ENCODE results near the gene MSANTD2. TPM values are rescaled to one million over a fixed set of nuclear protein-coding genes. Genes with fewer than 3 reads are reported as not detected.
A peak's percentile ranks its signal among the peaks of the same experiment; 100 is the strongest.

Gene MSANTD2
- polyA plus RNA-seq, 1 of the 3 experiments (the other 2 are of a cell fraction): 6.4 TPM

GRCh38 chr11:124763156-124763947, 36.9 kb downstream of the MSANTD2 start (continued):
- no peak for TF ChIP-seq TAF1 (IDR thresholded peaks at IDR 0.05; ENCODE audit: borderline replicate concordance, low read depth, low read length)
- TF ChIP-seq SMC3 (IDR thresholded peaks at IDR 0.05; ENCODE audit: low read depth, low read length): peak; percentile 79
- peak; percentile 36; the same call in 1 of the 2 replicates for TF ChIP-seq NFIC (IDR thresholded peaks at IDR 0.05; ENCODE audit: borderline replicate concordance)

- no peaks in the 10 kb centered on the region for H3K9me2 ChIP-seq
- no peak overlapping the region for H3K9ac ChIP-seq
- DNase-seq: peak; percentile 79
Measured at GRCh38 chr11:124762624-124763155, 37.5 kb downstream of the MSANTD2 start.

GRCh38 chr11:124762105-124762623, 38.0 kb downstream of the MSANTD2 start, which contains the start of gene ESAM:
Gene ESAM (minus strand): TSS chr11:124762290. CDS start chr11:124762154, 136 bp downstream.
- Histone ChIP-seq H3F3A (replicated peaks; ENCODE audit: insufficient read depth) (peaks cover 7% of the 10 kb centered on the region), H3K27me3 (ENCODE audit: insufficient read depth) (no peaks in the 10 kb centered on the region), H2AFZ (ENCODE audit: low read depth) (no peak within 1 kb of the TSS), H3K4me3 (ENCODE audit: low read depth in 2 of 2, low read length in 1 of 2) (peak within 1 kb of the TSS; percentile 43), H4K20me1 (ENCODE audit: insufficient read depth) (peaks cover 5% of the 10 kb centered on the region; the same call in 1 of the 2 replicates), H3K9me3 (no peaks in the 10 kb centered on the region), H3K79me2 (ENCODE audit: insufficient read depth) (peaks cover 4% of the 10 kb centered on the region; the same call in 1 of the 2 replicates), H3K4me1 (ENCODE audit: control insufficient read depth in 1 of 2, insufficient read depth in 2 of 2, low read depth in 1 of 2, low read length in 1 of 2) (peaks cover 0 to 13% of the 10 kb centered on the region in 2 experiments; a peak in 2 of 4 replicates), H3K4me2 (peak within 1 kb of the TSS; percentile 72), H3K9me2 (no peaks in the 10 kb centered on the region), H3K9ac (no peak within 1 kb of the TSS), H3K27ac (ENCODE audit: low read depth in 2 of 2, low read length in 1 of 2) (no peak within 1 kb of the TSS), H3K36me3 (replicated peaks in 1 of 2; ENCODE audit: control insufficient read depth in 1 of 2, insufficient read depth in 2 of 2, low read length in 1 of 2) (peaks cover 17 to 24% of the 10 kb centered on the region in 2 experiments)
- ChIA-PET POLR2A (interaction anchor here (0.6 kb wide), 1 partner anchor 10 kb away, joined by 3 read pairs; no protein-coding TSS in a partner anchor), CTCF (interaction anchor here (0.6 to 8.0 kb wide), 34 partner anchors 10 to 134 kb away, joined by 3 to 62 read pairs (median 5); partner anchors contain the start of genes MSANTD2, NRGN, ROBO3 and VSIG2)
- 27% methylated on average over 22 of the region's 55 CpGs for WGBS (ENCODE audit: low lambda C conversion rate)
- DNase-seq: peak; percentile 85
- no peak for TF ChIP-seq USF1 (IDR thresholded peaks at IDR 0.05; ENCODE audit: borderline replicate concordance, low read depth)
- no peak for TF ChIP-seq GATA2 (CRISPR knock-in tag; IDR thresholded peaks at IDR 0.05)
- no peak for TF ChIP-seq NRF1 (IDR thresholded peaks at IDR 0.05; ENCODE audit: low read depth, low read length)
- TF ChIP-seq JUND (IDR thresholded peaks at IDR 0.05): no peak
- TF ChIP-seq MXI1 (IDR thresholded peaks at IDR 0.05; ENCODE audit: low read depth, low read length): no peak
- TF ChIP-seq RAD21 (IDR thresholded peaks at IDR 0.05; ENCODE audit: low read length): no peak
- TF ChIP-seq TAF1 (IDR thresholded peaks at IDR 0.05; ENCODE audit: borderline replicate concordance, low read depth, low read length): no peak
- no peak for TF ChIP-seq IRF3 (IDR thresholded peaks at IDR 0.05; ENCODE audit: low read depth, low read length)
- TF ChIP-seq RFX5 (IDR thresholded peaks at IDR 0.05; ENCODE audit: low read length): no peak
- TF ChIP-seq SIN3A (IDR thresholded peaks at IDR 0.05; ENCODE audit: borderline replicate concordance, low read depth, low read length): no peak
- no peak for TF ChIP-seq TEAD4 (IDR thresholded peaks at IDR 0.05; ENCODE audit: borderline replicate concordance, insufficient read depth)
- TF ChIP-seq USF2 (IDR thresholded peaks at IDR 0.05; ENCODE audit: borderline replicate concordance, low read depth, low read length): no peak

More at GRCh38 chr11:124762624-124763155, 37.5 kb downstream of the MSANTD2 start:
- peaks cover 0 to 13% of the 10 kb centered on the region in 2 experiments; a peak in 2 of 4 replicates for H3K4me1 ChIP-seq (ENCODE audit: control insufficient read depth in 1 of 2, insufficient read depth in 2 of 2, low read depth in 1 of 2, low read length in 1 of 2)
- 6% methylated on average over 12 of the region's 45 CpGs for WGBS (ENCODE audit: low lambda C conversion rate)
- ChIA-PET POLR2A (interaction anchor here (0.6 kb wide), 1 partner anchor 36 kb away, joined by 3 read pairs; no protein-coding TSS in a partner anchor), CTCF (interaction anchor here (0.6 to 8.0 kb wide), 33 partner anchors 11 to 135 kb away, joined by 3 to 62 read pairs (median 5); partner anchors contain the start of genes MSANTD2, NRGN, ROBO3 and VSIG2)
- peak overlapping the region; percentile 43 for H3K4me3 ChIP-seq (ENCODE audit: low read depth in 2 of 2, low read length in 1 of 2)
- peaks cover 5% of the 10 kb centered on the region; the same call in 1 of the 2 replicates for H4K20me1 ChIP-seq (ENCODE audit: insufficient read depth)
- peaks cover 22 to 29% of the 10 kb centered on the region in 2 experiments for H3K36me3 ChIP-seq (replicated peaks in 1 of 2; ENCODE audit: control insufficient read depth in 1 of 2, insufficient read depth in 2 of 2, low read length in 1 of 2)
- no peak overlapping the region for H2AFZ ChIP-seq (ENCODE audit: low read depth)
- no peaks in the 10 kb centered on the region for H3K27me3 ChIP-seq (ENCODE audit: insufficient read depth)
- peaks cover 7% of the 10 kb centered on the region for H3F3A ChIP-seq (replicated peaks; ENCODE audit: insufficient read depth)
- H3K79me2 ChIP-seq (ENCODE audit: insufficient read depth): peaks cover 4% of the 10 kb centered on the region; the same call in 1 of the 2 replicates
- TF ChIP-seq JUND (IDR thresholded peaks at IDR 0.05): no peak
- no peak for TF ChIP-seq RAD21 (IDR thresholded peaks at IDR 0.05; ENCODE audit: low read length)
- no peak for TF ChIP-seq EZH2phosphoT487 (IDR thresholded peaks at IDR 0.05; ENCODE audit: borderline replicate concordance, low read depth)
- no peak for TF ChIP-seq MEF2A (IDR thresholded peaks at IDR 0.05; ENCODE audit: borderline replicate concordance, low read depth)
- 0 out of 2 replicates have a peak, but pooled peaks have one; percentile 8 for TF ChIP-seq MXI1 (IDR thresholded peaks at IDR 0.05; ENCODE audit: low read depth, low read length)
- TF ChIP-seq PBX3 (IDR thresholded peaks at IDR 0.05): no peak
- no peak for TF ChIP-seq YY1 (IDR thresholded peaks at IDR 0.05; ENCODE audit: low read depth)
- no peaks in the 10 kb centered on the region for H3K9me3 ChIP-seq
- H3K27ac ChIP-seq (ENCODE audit: low read depth in 2 of 2, low read length in 1 of 2): no peak overlapping the region
- peak overlapping the region; percentile 72 for H3K4me2 ChIP-seq

All from SK-N-SH (cell line).